HG02798 (cell line): ENCODE measurements around the gene SMAD7.

ENCODE experiments used
- ATAC-seq: cut with Tn5 transposase; IDR thresholded peaks from one replicate; pipeline ENCODE4 v1.9.1; 2021; ENCODE audit warnings: mild to moderate bottlenecking; ENCODE audit not compliant: unreplicated experiment, poor library complexity

SMAD7 gene

GRCh38 chr18:48962252-48962993 is 11.7 kb upstream of the SMAD7 start:
- ATAC-seq: no peak

GRCh38 chr18:48961547-48961946 is 10.8 kb upstream of the SMAD7 start:
- ATAC-seq: no peak

GRCh38 chr18:48959921-48960920 is 9.5 kb upstream of the SMAD7 start:
- ATAC-seq: no peak

GRCh38 chr18:48959551-48959920 is 8.8 kb upstream of the SMAD7 start:
- no peak for ATAC-seq

GRCh38 chr18:48958951-48959350 is 8.2 kb upstream of the SMAD7 start:
- no peak for ATAC-seq

GRCh38 chr18:48957616-48958015 is 6.9 kb upstream of the SMAD7 start:
- ATAC-seq: no peak

- ATAC-seq: no peak
Observed at GRCh38 chr18:48957136-48957535, 6.4 kb upstream of the SMAD7 start.

- ATAC-seq: no peak
Observed at GRCh38 chr18:48956356-48956755, 5.6 kb upstream of the SMAD7 start.

- no peak for ATAC-seq
Observed at GRCh38 chr18:48955830-48956261, 5.1 kb upstream of the SMAD7 start.

GRCh38 chr18:48954886-48955819 is 4.4 kb upstream of the SMAD7 start:
- ATAC-seq: no peak

GRCh38 chr18:48953104-48953706 is 2.4 kb upstream of the SMAD7 start:
- peak; percentile 1 for ATAC-seq

- peak; percentile 37 for ATAC-seq
Observed at GRCh38 chr18:48952287-48953103, 1.7 kb upstream of the SMAD7 start.

- ATAC-seq: peak; percentile 57
Observed at GRCh38 chr18:48951448-48952286, 902 bp upstream of the SMAD7 start.

- no peak for ATAC-seq
Observed at GRCh38 chr18:48949606-48950535, 894 bp downstream of the SMAD7 start.

GRCh38 chr18:48949050-48949605 is 1.6 kb downstream of the SMAD7 start:
- no peak for ATAC-seq

GRCh38 chr18:48948112-48949049 is 2.4 kb downstream of the SMAD7 start:
- ATAC-seq: no peak
